ENCODE data around the gene EXOC6. TPM values are rescaled to one million over a fixed set of nuclear protein-coding genes. Genes with fewer than 3 reads are reported as not detected.

EXOC6 gene
- total and polyA plus RNA-seq, 10 donors = 7.0 to 40.0 (median 25.4) TPM

DNA sequence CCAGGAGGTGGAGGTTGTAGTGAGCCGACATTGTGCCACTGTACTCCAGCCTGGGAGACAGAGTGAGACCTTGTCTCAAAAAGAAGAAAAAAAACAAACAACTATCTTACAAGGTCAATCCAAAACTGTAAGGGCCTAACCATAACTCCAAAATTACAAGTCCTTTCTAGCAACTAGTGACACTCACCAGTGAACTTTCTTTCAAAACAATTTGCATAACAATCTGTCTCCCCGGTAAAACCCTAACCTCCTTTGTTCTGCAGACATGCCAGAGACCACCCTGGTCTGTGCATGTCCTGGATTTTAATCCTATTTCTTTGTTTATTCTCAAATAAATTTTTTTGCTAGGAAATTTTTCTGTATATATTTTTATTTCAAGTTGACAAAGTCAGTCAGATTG lies 68.1 kb downstream of the EXOC6 start:
- peaks cover 0 to 15% (median 11%) of the 10 kb centered on the region in 8 donors for H3K9me3 ChIP-seq
- 91 to 97% (median 96%) methylated on average over 2 of the region's 2 CpGs for WGBS, 5 donors
- H3K4me1 ChIP-seq = no peaks in the 10 kb centered on the region
- intact Hi-C loops (cut with DNase I; ENCODE audit: low total_unique reads) = no loop called here
- DNase-seq = no peak
- no peaks in the 10 kb centered on the region for H3K27me3 ChIP-seq (replicated peaks in 1 of 7)
- no peak overlapping the region for H3K27ac ChIP-seq
- TF ChIP-seq POLR2A (IDR thresholded peaks at IDR 0.05) (no peak), POLR2AphosphoS5 (IDR thresholded peaks at IDR 0.05) (no peak), CTCF (IDR thresholded peaks at IDR 0.05 in 8 of 11, conservative IDR thresholded peaks at IDR 0.05 in 3 of 11) (no peak)
- H3K4me3 ChIP-seq = no peak overlapping the region
- H3K36me3 ChIP-seq = peaks cover 0 to 84% (median 8%) of the 10 kb centered on the region in 6 donors

- 93 to 100% (median 98%) methylated on average over 3 of the region's 3 CpGs for WGBS, 5 donors
- intact Hi-C loops (cut with DNase I; ENCODE audit: low total_unique reads) = no loop called here
- peaks cover 0 to 78% (median 8%) of the 10 kb centered on the region in 6 donors for H3K36me3 ChIP-seq
Measured at GRCh38 chr10:92918603-92919002, 70.3 kb downstream of the EXOC6 start.

GRCh38 chr10:92920866-92921265 lies 72.5 kb downstream of the EXOC6 start:
- no peak overlapping the region for H3K27ac ChIP-seq
- H3K36me3 ChIP-seq = peaks cover 0 to 76% (median 8%) of the 10 kb centered on the region in 6 donors
- TF ChIP-seq CTCF (IDR thresholded peaks at IDR 0.05 in 8 of 11, conservative IDR thresholded peaks at IDR 0.05 in 3 of 11) (no peak), POLR2A (IDR thresholded peaks at IDR 0.05) (no peak), POLR2AphosphoS5 (IDR thresholded peaks at IDR 0.05) (no peak)
- DNase-seq = no peak
- H3K27me3 ChIP-seq (replicated peaks in 1 of 7) = no peaks in the 10 kb centered on the region
- intact Hi-C loops (cut with DNase I; ENCODE audit: low total_unique reads) = no loop called here
- H3K4me3 ChIP-seq = no peak overlapping the region
- H3K4me1 ChIP-seq = no peaks in the 10 kb centered on the region
- peaks cover 0 to 15% (median 11%) of the 10 kb centered on the region in 8 donors for H3K9me3 ChIP-seq

More at GRCh38 chr10:92918603-92919002, 70.3 kb downstream of the EXOC6 start:
- Histone ChIP-seq H3K4me1 (no peaks in the 10 kb centered on the region), H3K27me3 (replicated peaks in 1 of 7) (no peaks in the 10 kb centered on the region), H3K27ac (no peak overlapping the region), H3K9me3 (peaks cover 0 to 15% (median 11%) of the 10 kb centered on the region in 8 donors), H3K4me3 (no peak overlapping the region)
- no peak for TF ChIP-seq POLR2A (IDR thresholded peaks at IDR 0.05)
- no peak for TF ChIP-seq CTCF (IDR thresholded peaks at IDR 0.05 in 8 of 11, conservative IDR thresholded peaks at IDR 0.05 in 3 of 11)
- no peak for TF ChIP-seq POLR2AphosphoS5 (IDR thresholded peaks at IDR 0.05)
- no peak for DNase-seq

- Histone ChIP-seq H3K4me3 (no peak overlapping the region), H3K9me3 (peaks cover 0 to 15% (median 11%) of the 10 kb centered on the region in 8 donors), H3K27ac (no peak overlapping the region), H3K4me1 (no peaks in the 10 kb centered on the region), H3K36me3 (peaks cover 0 to 64% (median 0%) of the 10 kb centered on the region in 6 donors), H3K27me3 (replicated peaks in 1 of 7) (no peaks in the 10 kb centered on the region)
- TF ChIP-seq POLR2A (IDR thresholded peaks at IDR 0.05) (no peak), POLR2AphosphoS5 (IDR thresholded peaks at IDR 0.05) (no peak), CTCF (IDR thresholded peaks at IDR 0.05 in 8 of 11, conservative IDR thresholded peaks at IDR 0.05 in 3 of 11) (no peak)
- intact Hi-C loops (cut with DNase I; ENCODE audit: low total_unique reads) = no loop called here
- no peak for DNase-seq
- WGBS, 5 donors = 90 to 100% (median 98%) methylated on average over 1 of the region's 1 CpG
Measured at GRCh38 chr10:92923416-92923815, 75.1 kb downstream of the EXOC6 start.
